Liver (tissue), 9 donors: ENCODE results near the gene PRLHR. TPM values are rescaled to one million over a fixed set of nuclear protein-coding genes. Genes with fewer than 3 reads are reported as not detected.

Source experiments
- DNase-seq: peaks from one replicate; pipeline ENCODE4 v3.0.0-alpha.2; 2017; ENCODE audit warnings: low spot score
- H3K27ac ChIP-seq, 2 donors: one replicate each; pipeline ENCODE4 v1.7.0; 2013; ENCODE audit warnings: inconsistent platforms in 2 of 2, low read length in 2 of 2, control low read depth in 1 of 2, low read depth in 1 of 2, mild to moderate bottlenecking in 1 of 2
- H3K27me3 ChIP-seq, 4 donors: one replicate each; pipeline versions ENCODE4 v1.6.1 to v1.7.0; 2013; ENCODE audit warnings: low read length in 3 of 4, inconsistent platforms in 1 of 4, mild to moderate bottlenecking in 1 of 4, moderate library complexity in 1 of 4; ENCODE audit not compliant: control insufficient read depth in 4 of 4, insufficient read depth in 4 of 4
- H3K36me3 ChIP-seq, 4 donors: one replicate each; pipeline versions ENCODE4 v1.6.1 to v1.7.0; 2013; ENCODE audit warnings: low read length in 3 of 4, mild to moderate bottlenecking in 3 of 4, low read depth in 1 of 4, moderate library complexity in 1 of 4; ENCODE audit not compliant: control insufficient read depth in 4 of 4, insufficient read depth in 3 of 4
- H3K4me1 ChIP-seq, 4 donors: one replicate each; pipeline versions ENCODE4 v1.6.1 to v1.7.0; 2013; ENCODE audit warnings: low read length in 3 of 4, mild to moderate bottlenecking in 3 of 4, moderate library complexity in 1 of 4; ENCODE audit not compliant: control insufficient read depth in 4 of 4, insufficient read depth in 4 of 4
- H3K4me3 ChIP-seq, 3 donors: one replicate each; pipeline versions ENCODE4 v1.6.1 to v1.7.0; 2013; ENCODE audit warnings: low read length in 3 of 3, control low read depth in 1 of 3, low read depth in 1 of 3, mild to moderate bottlenecking in 1 of 3
- H3K9ac ChIP-seq, 2 donors: one replicate each; pipeline ENCODE4 v1.7.0; 2013; ENCODE audit warnings: low read length in 2 of 2, mild to moderate bottlenecking in 2 of 2, moderate library complexity in 2 of 2, control low read depth in 1 of 2, low read depth in 1 of 2
- H3K9me3 ChIP-seq, 4 donors: one replicate each; pipeline versions ENCODE4 v1.6.1 to v1.7.0; 2013; ENCODE audit warnings: low read length in 3 of 4; ENCODE audit not compliant: control insufficient read depth in 4 of 4
- EGR1 ChIP-seq, 2 donors: IDR thresholded peaks; 2 replicates each; pipeline ENCODE4 v1.6.1; 2016 to 2018; ENCODE audit warnings: antibody characterized with exemption in 2 of 2, low read depth in 2 of 2
- FOXA2 ChIP-seq: IDR thresholded peaks from 2 replicates; pipeline ENCODE4 v1.6.1; 2016; ENCODE audit warnings: antibody characterized with exemption
- GABPA ChIP-seq, 2 donors: IDR thresholded peaks in 1 of 2; conservative IDR thresholded peaks in 1 of 2; 2 replicates each; pipeline ENCODE4 v1.6.1; 2016; ENCODE audit warnings: antibody characterized with exemption in 2 of 2, mild to moderate bottlenecking in 1 of 2, moderate library complexity in 1 of 2
- HNF4A ChIP-seq, 2 donors: conservative IDR thresholded peaks; 2 replicates each; pipeline ENCODE4 v1.6.1; 2016; ENCODE audit warnings: antibody characterized with exemption in 2 of 2, mild to moderate bottlenecking in 2 of 2
- HNF4G ChIP-seq: IDR thresholded peaks from 2 replicates; pipeline ENCODE4 v1.6.1; 2016; ENCODE audit warnings: antibody characterized with exemption
- JUND ChIP-seq, 2 donors: IDR thresholded peaks; 2 replicates each; pipeline ENCODE4 v1.6.1; 2016; ENCODE audit warnings: antibody characterized with exemption in 2 of 2
- NR2F2 ChIP-seq: IDR thresholded peaks from 2 replicates; pipeline ENCODE4 v1.6.1; 2016; ENCODE audit warnings: antibody characterized with exemption
- RAD21 ChIP-seq, 2 donors: IDR thresholded peaks; 2 replicates each; pipeline ENCODE4 v1.6.1; 2016; ENCODE audit warnings: antibody characterized with exemption in 2 of 2, mild to moderate bottlenecking in 2 of 2
- RXRA ChIP-seq, 2 donors: IDR thresholded peaks; 2 replicates each; pipeline ENCODE4 v1.6.1; 2017 to 2018; ENCODE audit warnings: antibody characterized with exemption in 2 of 2, mild to moderate bottlenecking in 1 of 2
- SP1 ChIP-seq: IDR thresholded peaks from 2 replicates; pipeline ENCODE4 v1.6.1; 2018; ENCODE audit warnings: antibody characterized with exemption, mild to moderate bottlenecking
- TAF1 ChIP-seq: conservative IDR thresholded peaks from 2 replicates; pipeline ENCODE4 v1.6.1; 2016; ENCODE audit warnings: antibody characterized with exemption, mild to moderate bottlenecking
- YY1 ChIP-seq: IDR thresholded peaks from 2 replicates; pipeline ENCODE4 v1.6.1; 2016; ENCODE audit warnings: antibody characterized with exemption, mild to moderate bottlenecking
- WGBS: extraction: QIAGEN DNeasy Blood & Tissue Kit; methylation state at CpG from one replicate; pipeline ENCODE4 v1.1.7; 2013; 5-methylcytosine and 5-hydroxymethylcytosine counted together
- polyA plus RNA-seq, 2 donors: library from polyadenylated mRNA; stranded (reverse) in 1 of 2; unstranded in 1 of 2; fragments of 200-250 nt in 1 of 2; fragments of >200 nt in 1 of 2; fragmentation: Nextera tagmentation in 1 of 2; extraction: Ambion mirVana in 1 of 2; gene quantifications; one replicate each; pipeline versions ENCODE4 v1.2.1 to v1.2.3, GENCODE V29; 2013 to 2015
- total RNA-seq, 2 donors: library from RNA; depleted of rRNA; stranded (reverse); fragments of >200 nt; gene quantifications; one replicate each; pipeline ENCODE4 v1.2.3, GENCODE V29; 2014
- TF ChIP-seq, protein P1 (sequence below): IDR thresholded peaks from 2 replicates; pipeline ENCODE4 v1.6.1; 2016; ENCODE audit warnings: antibody characterized with exemption
- TF ChIP-seq, protein P2 (sequence below): IDR thresholded peaks from 2 replicates; pipeline ENCODE4 v1.6.1; 2016; ENCODE audit warnings: antibody characterized with exemption
- TF ChIP-seq, protein P3 (sequence below): IDR thresholded peaks from 2 replicates; pipeline ENCODE4 v1.6.1; 2016; ENCODE audit warnings: antibody characterized with exemption
- TF ChIP-seq, protein P4 (sequence below): IDR thresholded peaks from 2 replicates; pipeline ENCODE4 v1.6.1; 2016; ENCODE audit warnings: antibody characterized with exemption, mild to moderate bottlenecking
- TF ChIP-seq, protein P5 (sequence below): fragments of 150-350 bp; IDR thresholded peaks from 2 replicates; pipeline ENCODE4 v1.5.1; 2017; ENCODE audit warnings: improper control_type of control experiment, low read depth, low read length; ENCODE audit not compliant: missing input control
- donor health status: healthy.
- donor health status: healthy.
- donor health status: healthy.
- donor health status: healthy.
- donor health status: healthy.

Gene PRLHR
- total and polyA plus RNA-seq, 4 donors: under 0.01 to 0.08 TPM; not detected in 2

DNA sequence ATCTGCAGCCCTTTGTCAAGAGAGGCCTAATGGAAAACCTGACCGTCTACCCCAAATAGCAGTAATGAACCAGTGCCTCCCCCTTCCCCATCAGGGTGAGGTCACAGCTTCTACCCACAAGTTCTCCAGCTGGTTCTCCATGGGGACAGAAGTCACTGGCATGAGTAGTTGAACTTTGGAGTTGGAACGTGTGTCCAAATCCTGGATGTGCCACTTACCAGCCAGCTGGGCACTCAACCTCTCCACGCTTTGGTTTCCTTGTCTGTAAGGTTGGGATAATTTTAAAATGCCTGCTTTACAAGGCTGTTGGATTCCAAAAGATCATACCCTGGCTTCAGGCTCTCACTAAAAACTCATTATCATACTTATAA is 25.6 kb downstream of the PRLHR start:
- Histone ChIP-seq H3K36me3 (no peaks in the 10 kb centered on the region), H3K27ac (no peak overlapping the region)
- WGBS: 66% methylated on average over 3 of the region's 3 CpGs

DNA sequence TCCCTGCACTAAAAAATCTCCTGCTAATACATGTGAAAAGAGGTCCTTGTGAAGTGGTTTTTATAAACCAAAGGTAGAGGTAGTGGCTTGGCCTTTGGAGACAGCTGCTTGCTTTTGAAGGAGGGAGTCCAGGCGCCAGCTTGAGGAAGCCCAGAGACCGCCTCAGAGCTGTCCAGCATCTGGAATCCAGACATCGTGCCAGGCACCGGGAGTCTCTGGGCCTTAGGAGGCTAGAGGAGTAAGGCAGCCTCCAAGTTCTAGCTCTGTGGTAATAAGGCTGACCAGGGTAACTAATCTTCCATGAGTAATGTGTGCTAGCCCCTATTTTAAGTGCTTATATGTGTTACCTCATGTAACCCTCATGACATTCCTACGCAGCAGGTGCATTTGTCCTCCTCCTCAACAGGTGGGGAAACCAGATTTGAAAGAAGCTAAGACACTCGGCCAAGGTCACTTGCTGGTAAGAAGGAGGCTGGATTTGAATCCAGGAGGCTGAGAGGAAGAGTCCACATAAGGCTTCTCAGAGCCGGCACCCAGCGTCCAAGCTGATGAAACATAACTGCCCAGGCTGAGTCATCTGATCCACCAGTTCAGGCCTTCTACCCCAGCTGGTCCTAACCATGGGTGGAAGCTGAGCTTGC is 26.1 kb downstream of the PRLHR start:
- DNase-seq: no peak
- Histone ChIP-seq H3K36me3 (no peaks in the 10 kb centered on the region), H3K9ac (no peak overlapping the region), H3K9me3 (no peaks in the 10 kb centered on the region), H3K4me3 (no peak overlapping the region), H3K4me1 (peaks cover 0 to 4% (median 0%) of the 10 kb centered on the region in 4 donors), H3K27ac (no peak overlapping the region), H3K27me3 (peaks cover 0 to 3% (median 0%) of the 10 kb centered on the region in 4 donors)
- WGBS: 96% methylated on average over 8 of the region's 8 CpGs
- TF ChIP-seq, protein P1, sequence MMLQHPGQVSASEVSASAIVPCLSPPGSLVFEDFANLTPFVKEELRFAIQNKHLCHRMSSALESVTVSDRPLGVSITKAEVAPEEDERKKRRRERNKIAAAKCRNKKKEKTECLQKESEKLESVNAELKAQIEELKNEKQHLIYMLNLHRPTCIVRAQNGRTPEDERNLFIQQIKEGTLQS: no peak
- TF ChIP-seq, protein P2, sequence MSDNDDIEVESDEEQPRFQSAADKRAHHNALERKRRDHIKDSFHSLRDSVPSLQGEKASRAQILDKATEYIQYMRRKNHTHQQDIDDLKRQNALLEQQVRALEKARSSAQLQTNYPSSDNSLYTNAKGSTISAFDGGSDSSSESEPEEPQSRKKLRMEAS: no peak
- TF ChIP-seq TAF1 (no peak), HNF4G (no peak), SP1 (no peak), EGR1 (IDR thresholded peaks at IDR 0.05; ENCODE audit: low read depth in 2 of 2) (no peak), RAD21 (IDR thresholded peaks at IDR 0.05) (no peak), FOXA2 (no peak), NR2F2 (no peak), GABPA (IDR thresholded peaks at IDR 0.05 in 1 of 2, conservative IDR thresholded peaks at IDR 0.05 in 1 of 2) (no peak), YY1 (no peak), JUND (IDR thresholded peaks at IDR 0.05) (no peak)
- TF ChIP-seq, protein P3, sequence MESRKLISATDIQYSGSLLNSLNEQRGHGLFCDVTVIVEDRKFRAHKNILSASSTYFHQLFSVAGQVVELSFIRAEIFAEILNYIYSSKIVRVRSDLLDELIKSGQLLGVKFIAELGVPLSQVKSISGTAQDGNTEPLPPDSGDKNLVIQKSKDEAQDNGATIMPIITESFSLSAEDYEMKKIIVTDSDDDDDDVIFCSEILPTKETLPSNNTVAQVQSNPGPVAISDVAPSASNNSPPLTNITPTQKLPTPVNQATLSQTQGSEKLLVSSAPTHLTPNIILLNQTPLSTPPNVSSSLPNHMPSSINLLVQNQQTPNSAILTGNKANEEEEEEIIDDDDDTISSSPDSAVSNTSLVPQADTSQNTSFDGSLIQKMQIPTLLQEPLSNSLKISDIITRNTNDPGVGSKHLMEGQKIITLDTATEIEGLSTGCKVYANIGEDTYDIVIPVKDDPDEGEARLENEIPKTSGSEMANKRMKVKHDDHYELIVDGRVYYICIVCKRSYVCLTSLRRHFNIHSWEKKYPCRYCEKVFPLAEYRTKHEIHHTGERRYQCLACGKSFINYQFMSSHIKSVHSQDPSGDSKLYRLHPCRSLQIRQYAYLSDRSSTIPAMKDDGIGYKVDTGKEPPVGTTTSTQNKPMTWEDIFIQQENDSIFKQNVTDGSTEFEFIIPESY: no peak

More for the DNA sequence above, 25.6 kb downstream of the PRLHR start:
- peak in 1 of 2 donors; percentile 17 for TF ChIP-seq RXRA (IDR thresholded peaks at IDR 0.05)
- TF ChIP-seq, protein P4, sequence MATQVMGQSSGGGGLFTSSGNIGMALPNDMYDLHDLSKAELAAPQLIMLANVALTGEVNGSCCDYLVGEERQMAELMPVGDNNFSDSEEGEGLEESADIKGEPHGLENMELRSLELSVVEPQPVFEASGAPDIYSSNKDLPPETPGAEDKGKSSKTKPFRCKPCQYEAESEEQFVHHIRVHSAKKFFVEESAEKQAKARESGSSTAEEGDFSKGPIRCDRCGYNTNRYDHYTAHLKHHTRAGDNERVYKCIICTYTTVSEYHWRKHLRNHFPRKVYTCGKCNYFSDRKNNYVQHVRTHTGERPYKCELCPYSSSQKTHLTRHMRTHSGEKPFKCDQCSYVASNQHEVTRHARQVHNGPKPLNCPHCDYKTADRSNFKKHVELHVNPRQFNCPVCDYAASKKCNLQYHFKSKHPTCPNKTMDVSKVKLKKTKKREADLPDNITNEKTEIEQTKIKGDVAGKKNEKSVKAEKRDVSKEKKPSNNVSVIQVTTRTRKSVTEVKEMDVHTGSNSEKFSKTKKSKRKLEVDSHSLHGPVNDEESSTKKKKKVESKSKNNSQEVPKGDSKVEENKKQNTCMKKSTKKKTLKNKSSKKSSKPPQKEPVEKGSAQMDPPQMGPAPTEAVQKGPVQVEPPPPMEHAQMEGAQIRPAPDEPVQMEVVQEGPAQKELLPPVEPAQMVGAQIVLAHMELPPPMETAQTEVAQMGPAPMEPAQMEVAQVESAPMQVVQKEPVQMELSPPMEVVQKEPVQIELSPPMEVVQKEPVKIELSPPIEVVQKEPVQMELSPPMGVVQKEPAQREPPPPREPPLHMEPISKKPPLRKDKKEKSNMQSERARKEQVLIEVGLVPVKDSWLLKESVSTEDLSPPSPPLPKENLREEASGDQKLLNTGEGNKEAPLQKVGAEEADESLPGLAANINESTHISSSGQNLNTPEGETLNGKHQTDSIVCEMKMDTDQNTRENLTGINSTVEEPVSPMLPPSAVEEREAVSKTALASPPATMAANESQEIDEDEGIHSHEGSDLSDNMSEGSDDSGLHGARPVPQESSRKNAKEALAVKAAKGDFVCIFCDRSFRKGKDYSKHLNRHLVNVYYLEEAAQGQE: no peak
- TF ChIP-seq HNF4A (conservative IDR thresholded peaks at IDR 0.05): peak; percentile 69 to 75
- TF ChIP-seq HNF4G: no peak
- no peak for TF ChIP-seq GABPA (IDR thresholded peaks at IDR 0.05 in 1 of 2, conservative IDR thresholded peaks at IDR 0.05 in 1 of 2)
- TF ChIP-seq JUND (IDR thresholded peaks at IDR 0.05): no peak
- peak; percentile 23 for TF ChIP-seq SP1
- TF ChIP-seq, protein P1: no peak
- TF ChIP-seq, protein P5, sequence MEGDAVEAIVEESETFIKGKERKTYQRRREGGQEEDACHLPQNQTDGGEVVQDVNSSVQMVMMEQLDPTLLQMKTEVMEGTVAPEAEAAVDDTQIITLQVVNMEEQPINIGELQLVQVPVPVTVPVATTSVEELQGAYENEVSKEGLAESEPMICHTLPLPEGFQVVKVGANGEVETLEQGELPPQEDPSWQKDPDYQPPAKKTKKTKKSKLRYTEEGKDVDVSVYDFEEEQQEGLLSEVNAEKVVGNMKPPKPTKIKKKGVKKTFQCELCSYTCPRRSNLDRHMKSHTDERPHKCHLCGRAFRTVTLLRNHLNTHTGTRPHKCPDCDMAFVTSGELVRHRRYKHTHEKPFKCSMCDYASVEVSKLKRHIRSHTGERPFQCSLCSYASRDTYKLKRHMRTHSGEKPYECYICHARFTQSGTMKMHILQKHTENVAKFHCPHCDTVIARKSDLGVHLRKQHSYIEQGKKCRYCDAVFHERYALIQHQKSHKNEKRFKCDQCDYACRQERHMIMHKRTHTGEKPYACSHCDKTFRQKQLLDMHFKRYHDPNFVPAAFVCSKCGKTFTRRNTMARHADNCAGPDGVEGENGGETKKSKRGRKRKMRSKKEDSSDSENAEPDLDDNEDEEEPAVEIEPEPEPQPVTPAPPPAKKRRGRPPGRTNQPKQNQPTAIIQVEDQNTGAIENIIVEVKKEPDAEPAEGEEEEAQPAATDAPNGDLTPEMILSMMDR: no peak
- TF ChIP-seq NR2F2: no peak
- Histone ChIP-seq H3K9me3 (no peaks in the 10 kb centered on the region), H3K4me1 (peaks cover 0 to 4% (median 0%) of the 10 kb centered on the region in 4 donors), H3K9ac (no peak overlapping the region), H3K27me3 (peaks cover 0 to 3% (median 0%) of the 10 kb centered on the region in 4 donors), H3K4me3 (no peak overlapping the region)
- DNase-seq: no peak
